GM23338 (cell line): ENCODE results near the gene UFD1.

Experiments
- CREB1 ChIP-seq: fragments of 250-450 bp; sonication (Bioruptor Pico); IDR thresholded peaks from 2 replicates; pipeline ENCODE4 v1.5.0; 2020; ENCODE audit warnings: low read depth, mild to moderate bottlenecking, moderate library complexity
- EZH2 ChIP-seq: fragments of 200-600 bp; sonication (generic); IDR thresholded peaks from one replicate; pipeline ENCODE4 v1.8.0; 2017; ENCODE audit warnings: antibody characterized with exemption, mild to moderate bottlenecking, low read depth; ENCODE audit not compliant: unreplicated experiment
- EZH2phosphoT487 ChIP-seq: fragments of 200-600 bp; sonication (generic); IDR thresholded peaks from one replicate; pipeline ENCODE4 v1.8.1; 2018; ENCODE audit warnings: antibody characterized with exemption; ENCODE audit not compliant: unreplicated experiment
- NANOG ChIP-seq: IDR thresholded peaks from 2 replicates; pipeline ENCODE4 v1.6.1; 2016; ENCODE audit warnings: antibody characterized with exemption, borderline replicate concordance
- POLR2AphosphoS5 ChIP-seq: IDR thresholded peaks from 2 replicates; pipeline ENCODE4 v1.6.1; 2016; ENCODE audit warnings: antibody characterized with exemption, low read depth
- TF ChIP-seq, protein P1 (sequence below), 2 experiments: fragments of 200-600 bp in 1 of 2; sonication (generic) in 1 of 2; conservative IDR thresholded peaks; 2 replicates each; pipeline versions ENCODE4 v1.5.1 to v1.6.1; 2016 to 2017; ENCODE audit warnings: antibody characterized with exemption in 2 of 2, low read depth in 2 of 2, mild to moderate bottlenecking in 2 of 2, moderate library complexity in 1 of 2
- TF ChIP-seq, protein P2 (sequence below): IDR thresholded peaks from 2 replicates; pipeline ENCODE4 v1.6.1; 2016; ENCODE audit warnings: antibody characterized with exemption
- TF ChIP-seq, protein P3 (sequence below): IDR thresholded peaks from one replicate; pipeline ENCODE4 v1.6.1; 2018; ENCODE audit warnings: antibody characterized with exemption; ENCODE audit not compliant: unreplicated experiment
- TF ChIP-seq, protein P4 (sequence below): fragments of 250-450 bp; sonication (Bioruptor Pico); IDR thresholded peaks from 2 replicates; pipeline ENCODE4 v1.5.0; 2020; ENCODE audit warnings: mild to moderate bottlenecking, moderate library complexity

DNA sequence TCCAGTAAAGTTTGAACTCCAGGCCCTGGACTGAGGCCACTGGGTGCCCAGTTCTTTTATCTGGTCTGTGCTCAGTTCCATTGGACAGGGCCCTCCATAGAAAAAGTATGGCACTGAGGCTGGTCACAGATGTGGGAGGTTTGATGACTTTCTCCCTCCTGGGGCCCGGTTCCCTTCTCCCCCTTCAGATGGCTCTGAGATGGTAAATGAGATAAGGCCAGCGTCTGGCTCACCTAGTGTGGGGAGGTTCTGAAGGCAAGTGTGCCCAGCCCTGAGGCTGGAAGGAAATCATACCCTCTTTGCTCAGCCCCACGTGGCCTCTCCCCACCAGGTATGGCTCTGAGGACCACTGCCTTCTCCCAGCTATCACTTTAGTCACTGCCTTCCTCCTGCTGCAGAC, 46.7 kb upstream of the UFD1 start:
- TF ChIP-seq, protein P1, sequence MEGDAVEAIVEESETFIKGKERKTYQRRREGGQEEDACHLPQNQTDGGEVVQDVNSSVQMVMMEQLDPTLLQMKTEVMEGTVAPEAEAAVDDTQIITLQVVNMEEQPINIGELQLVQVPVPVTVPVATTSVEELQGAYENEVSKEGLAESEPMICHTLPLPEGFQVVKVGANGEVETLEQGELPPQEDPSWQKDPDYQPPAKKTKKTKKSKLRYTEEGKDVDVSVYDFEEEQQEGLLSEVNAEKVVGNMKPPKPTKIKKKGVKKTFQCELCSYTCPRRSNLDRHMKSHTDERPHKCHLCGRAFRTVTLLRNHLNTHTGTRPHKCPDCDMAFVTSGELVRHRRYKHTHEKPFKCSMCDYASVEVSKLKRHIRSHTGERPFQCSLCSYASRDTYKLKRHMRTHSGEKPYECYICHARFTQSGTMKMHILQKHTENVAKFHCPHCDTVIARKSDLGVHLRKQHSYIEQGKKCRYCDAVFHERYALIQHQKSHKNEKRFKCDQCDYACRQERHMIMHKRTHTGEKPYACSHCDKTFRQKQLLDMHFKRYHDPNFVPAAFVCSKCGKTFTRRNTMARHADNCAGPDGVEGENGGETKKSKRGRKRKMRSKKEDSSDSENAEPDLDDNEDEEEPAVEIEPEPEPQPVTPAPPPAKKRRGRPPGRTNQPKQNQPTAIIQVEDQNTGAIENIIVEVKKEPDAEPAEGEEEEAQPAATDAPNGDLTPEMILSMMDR (conservative IDR thresholded peaks at IDR 0.05; ENCODE audit: low read depth in 2 of 2): no peak
- no peak for TF ChIP-seq EZH2phosphoT487
- TF ChIP-seq EZH2: no peak
- no peak for TF ChIP-seq CREB1 (CRISPR knock-in tag)
- TF ChIP-seq, protein P2, sequence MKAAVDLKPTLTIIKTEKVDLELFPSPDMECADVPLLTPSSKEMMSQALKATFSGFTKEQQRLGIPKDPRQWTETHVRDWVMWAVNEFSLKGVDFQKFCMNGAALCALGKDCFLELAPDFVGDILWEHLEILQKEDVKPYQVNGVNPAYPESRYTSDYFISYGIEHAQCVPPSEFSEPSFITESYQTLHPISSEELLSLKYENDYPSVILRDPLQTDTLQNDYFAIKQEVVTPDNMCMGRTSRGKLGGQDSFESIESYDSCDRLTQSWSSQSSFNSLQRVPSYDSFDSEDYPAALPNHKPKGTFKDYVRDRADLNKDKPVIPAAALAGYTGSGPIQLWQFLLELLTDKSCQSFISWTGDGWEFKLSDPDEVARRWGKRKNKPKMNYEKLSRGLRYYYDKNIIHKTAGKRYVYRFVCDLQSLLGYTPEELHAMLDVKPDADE: no peak
- no peak for TF ChIP-seq POLR2AphosphoS5
- TF ChIP-seq, protein P3, sequence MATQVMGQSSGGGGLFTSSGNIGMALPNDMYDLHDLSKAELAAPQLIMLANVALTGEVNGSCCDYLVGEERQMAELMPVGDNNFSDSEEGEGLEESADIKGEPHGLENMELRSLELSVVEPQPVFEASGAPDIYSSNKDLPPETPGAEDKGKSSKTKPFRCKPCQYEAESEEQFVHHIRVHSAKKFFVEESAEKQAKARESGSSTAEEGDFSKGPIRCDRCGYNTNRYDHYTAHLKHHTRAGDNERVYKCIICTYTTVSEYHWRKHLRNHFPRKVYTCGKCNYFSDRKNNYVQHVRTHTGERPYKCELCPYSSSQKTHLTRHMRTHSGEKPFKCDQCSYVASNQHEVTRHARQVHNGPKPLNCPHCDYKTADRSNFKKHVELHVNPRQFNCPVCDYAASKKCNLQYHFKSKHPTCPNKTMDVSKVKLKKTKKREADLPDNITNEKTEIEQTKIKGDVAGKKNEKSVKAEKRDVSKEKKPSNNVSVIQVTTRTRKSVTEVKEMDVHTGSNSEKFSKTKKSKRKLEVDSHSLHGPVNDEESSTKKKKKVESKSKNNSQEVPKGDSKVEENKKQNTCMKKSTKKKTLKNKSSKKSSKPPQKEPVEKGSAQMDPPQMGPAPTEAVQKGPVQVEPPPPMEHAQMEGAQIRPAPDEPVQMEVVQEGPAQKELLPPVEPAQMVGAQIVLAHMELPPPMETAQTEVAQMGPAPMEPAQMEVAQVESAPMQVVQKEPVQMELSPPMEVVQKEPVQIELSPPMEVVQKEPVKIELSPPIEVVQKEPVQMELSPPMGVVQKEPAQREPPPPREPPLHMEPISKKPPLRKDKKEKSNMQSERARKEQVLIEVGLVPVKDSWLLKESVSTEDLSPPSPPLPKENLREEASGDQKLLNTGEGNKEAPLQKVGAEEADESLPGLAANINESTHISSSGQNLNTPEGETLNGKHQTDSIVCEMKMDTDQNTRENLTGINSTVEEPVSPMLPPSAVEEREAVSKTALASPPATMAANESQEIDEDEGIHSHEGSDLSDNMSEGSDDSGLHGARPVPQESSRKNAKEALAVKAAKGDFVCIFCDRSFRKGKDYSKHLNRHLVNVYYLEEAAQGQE: no peak
- TF ChIP-seq NANOG: no peak
- TF ChIP-seq, protein P4, sequence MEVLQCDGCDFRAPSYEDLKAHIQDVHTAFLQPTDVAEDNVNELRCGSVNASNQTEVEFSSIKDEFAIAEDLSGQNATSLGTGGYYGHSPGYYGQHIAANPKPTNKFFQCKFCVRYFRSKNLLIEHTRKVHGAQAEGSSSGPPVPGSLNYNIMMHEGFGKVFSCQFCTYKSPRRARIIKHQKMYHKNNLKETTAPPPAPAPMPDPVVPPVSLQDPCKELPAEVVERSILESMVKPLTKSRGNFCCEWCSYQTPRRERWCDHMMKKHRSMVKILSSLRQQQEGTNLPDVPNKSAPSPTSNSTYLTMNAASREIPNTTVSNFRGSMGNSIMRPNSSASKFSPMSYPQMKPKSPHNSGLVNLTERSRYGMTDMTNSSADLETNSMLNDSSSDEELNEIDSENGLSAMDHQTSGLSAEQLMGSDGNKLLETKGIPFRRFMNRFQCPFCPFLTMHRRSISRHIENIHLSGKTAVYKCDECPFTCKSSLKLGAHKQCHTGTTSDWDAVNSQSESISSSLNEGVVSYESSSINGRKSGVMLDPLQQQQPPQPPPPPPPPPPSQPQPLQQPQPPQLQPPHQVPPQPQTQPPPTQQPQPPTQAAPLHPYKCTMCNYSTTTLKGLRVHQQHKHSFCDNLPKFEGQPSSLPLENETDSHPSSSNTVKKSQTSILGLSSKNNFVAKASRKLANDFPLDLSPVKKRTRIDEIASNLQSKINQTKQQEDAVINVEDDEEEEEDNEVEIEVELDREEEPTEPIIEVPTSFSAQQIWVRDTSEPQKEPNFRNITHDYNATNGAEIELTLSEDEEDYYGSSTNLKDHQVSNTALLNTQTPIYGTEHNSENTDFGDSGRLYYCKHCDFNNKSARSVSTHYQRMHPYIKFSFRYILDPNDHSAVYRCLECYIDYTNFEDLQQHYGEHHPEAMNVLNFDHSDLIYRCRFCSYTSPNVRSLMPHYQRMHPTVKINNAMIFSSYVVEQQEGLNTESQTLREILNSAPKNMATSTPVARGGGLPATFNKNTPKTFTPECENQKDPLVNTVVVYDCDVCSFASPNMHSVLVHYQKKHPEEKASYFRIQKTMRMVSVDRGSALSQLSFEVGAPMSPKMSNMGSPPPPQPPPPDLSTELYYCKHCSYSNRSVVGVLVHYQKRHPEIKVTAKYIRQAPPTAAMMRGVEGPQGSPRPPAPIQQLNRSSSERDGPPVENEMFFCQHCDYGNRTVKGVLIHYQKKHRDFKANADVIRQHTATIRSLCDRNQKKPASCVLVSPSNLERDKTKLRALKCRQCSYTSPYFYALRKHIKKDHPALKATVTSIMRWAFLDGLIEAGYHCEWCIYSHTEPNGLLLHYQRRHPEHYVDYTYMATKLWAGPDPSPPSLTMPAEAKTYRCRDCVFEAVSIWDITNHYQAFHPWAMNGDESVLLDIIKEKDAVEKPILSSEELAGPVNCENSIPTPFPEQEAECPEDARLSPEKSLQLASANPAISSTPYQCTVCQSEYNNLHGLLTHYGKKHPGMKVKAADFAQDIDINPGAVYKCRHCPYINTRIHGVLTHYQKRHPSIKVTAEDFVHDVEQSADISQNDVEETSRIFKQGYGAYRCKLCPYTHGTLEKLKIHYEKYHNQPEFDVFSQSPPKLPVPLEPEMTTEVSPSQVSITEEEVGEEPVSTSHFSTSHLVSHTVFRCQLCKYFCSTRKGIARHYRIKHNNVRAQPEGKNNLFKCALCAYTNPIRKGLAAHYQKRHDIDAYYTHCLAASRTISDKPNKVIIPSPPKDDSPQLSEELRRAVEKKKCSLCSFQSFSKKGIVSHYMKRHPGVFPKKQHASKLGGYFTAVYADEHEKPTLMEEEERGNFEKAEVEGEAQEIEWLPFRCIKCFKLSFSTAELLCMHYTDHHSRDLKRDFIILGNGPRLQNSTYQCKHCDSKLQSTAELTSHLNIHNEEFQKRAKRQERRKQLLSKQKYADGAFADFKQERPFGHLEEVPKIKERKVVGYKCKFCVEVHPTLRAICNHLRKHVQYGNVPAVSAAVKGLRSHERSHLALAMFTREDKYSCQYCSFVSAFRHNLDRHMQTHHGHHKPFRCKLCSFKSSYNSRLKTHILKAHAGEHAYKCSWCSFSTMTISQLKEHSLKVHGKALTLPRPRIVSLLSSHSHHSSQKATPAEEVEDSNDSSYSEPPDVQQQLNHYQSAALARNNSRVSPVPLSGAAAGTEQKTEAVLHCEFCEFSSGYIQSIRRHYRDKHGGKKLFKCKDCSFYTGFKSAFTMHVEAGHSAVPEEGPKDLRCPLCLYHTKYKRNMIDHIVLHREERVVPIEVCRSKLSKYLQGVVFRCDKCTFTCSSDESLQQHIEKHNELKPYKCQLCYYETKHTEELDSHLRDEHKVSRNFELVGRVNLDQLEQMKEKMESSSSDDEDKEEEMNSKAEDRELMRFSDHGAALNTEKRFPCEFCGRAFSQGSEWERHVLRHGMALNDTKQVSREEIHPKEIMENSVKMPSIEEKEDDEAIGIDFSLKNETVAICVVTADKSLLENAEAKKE (CRISPR knock-in tag): no peak
